Brain microvascular endothelial cell (primary cell): ENCODE data around the gene OR9G4.

ENCODE experiments used
- DNase-seq: peaks from one replicate; pipeline ENCODE4 v3.0.0-alpha.2; 2020
- H3K27ac ChIP-seq: fragments of 250-450 bp; sonication (Bioruptor Pico); 2 replicates; pipeline ENCODE4 v1.5.1; 2020; ENCODE audit warnings: mild to moderate bottlenecking, moderate library complexity
- H3K27me3 ChIP-seq: fragments of 250-450 bp; sonication (Bioruptor Pico); replicated peaks from 2 replicates; pipeline ENCODE4 v1.5.1; 2020; ENCODE audit warnings: mild to moderate bottlenecking
- H3K36me3 ChIP-seq: fragments of 250-450 bp; sonication (Bioruptor Pico); replicated peaks from 2 replicates; pipeline ENCODE4 v1.5.1; 2020; ENCODE audit warnings: mild to moderate bottlenecking
- H3K4me3 ChIP-seq: 2 replicates; pipeline ENCODE4 v1.5.1; 2011; ENCODE audit warnings: low read depth, mild to moderate bottlenecking, control low read depth, low read length, moderate library complexity
- CTCF ChIP-seq: IDR thresholded peaks from 2 replicates; pipeline ENCODE4 v1.5.1; 2011; ENCODE audit warnings: low read depth, mild to moderate bottlenecking, moderate library complexity, low read length, control low read depth, inconsistent platforms; ENCODE audit errors: missing control alignments
- in situ Hi-C: cut with HindIII; loops from 2 replicates; pipeline ENCODE4 v1.10.0; 2017; ENCODE audit warnings: low sequenced_read_pairs, low pct_ligation_motif_present

The OR9G4 gene

GRCh38 chr11:56751480-56751879 is 3.0 kb upstream of the OR9G4 start:
- Histone ChIP-seq H3K36me3 (no peaks in the 10 kb centered on the region), H3K27me3 (no peaks in the 10 kb centered on the region), H3K27ac (no peak overlapping the region), H3K4me3 (no peak overlapping the region)
- in situ Hi-C loops: no loop called here
- no peak for TF ChIP-seq CTCF
- DNase-seq: no peak

GRCh38 chr11:56750190-56750589 is 1.7 kb upstream of the OR9G4 start:
- Histone ChIP-seq H3K27ac (no peak overlapping the region), H3K27me3 (no peaks in the 10 kb centered on the region), H3K4me3 (no peak overlapping the region), H3K36me3 (no peaks in the 10 kb centered on the region)
- DNase-seq: no peak
- TF ChIP-seq CTCF: no peak
- in situ Hi-C loops: no loop called here

- H3K27ac ChIP-seq: no peak overlapping the region
- in situ Hi-C loops: no loop called here
- no peak overlapping the region for H3K4me3 ChIP-seq
- H3K27me3 ChIP-seq: no peaks in the 10 kb centered on the region
- no peak for TF ChIP-seq CTCF
- H3K36me3 ChIP-seq: no peaks in the 10 kb centered on the region
- DNase-seq: no peak
Observed at GRCh38 chr11:56740886-56741285, 7.6 kb downstream of the OR9G4 start.

- Histone ChIP-seq H3K27ac (no peak overlapping the region), H3K36me3 (no peaks in the 10 kb centered on the region), H3K27me3 (no peaks in the 10 kb centered on the region), H3K4me3 (no peak overlapping the region)
- TF ChIP-seq CTCF: no peak
- no peak for DNase-seq
- in situ Hi-C loops: no loop called here
Observed at GRCh38 chr11:56740107-56740506, 8.4 kb downstream of the OR9G4 start.

GRCh38 chr11:56720513-56720912 is 28.0 kb downstream of the OR9G4 start:
- in situ Hi-C loops: no loop called here
- DNase-seq: no peak
- Histone ChIP-seq H3K4me3 (no peak overlapping the region), H3K27ac (no peak overlapping the region), H3K27me3 (no peaks in the 10 kb centered on the region), H3K36me3 (no peaks in the 10 kb centered on the region)
- TF ChIP-seq CTCF: no peak

- TF ChIP-seq CTCF: no peak
- no peaks in the 10 kb centered on the region for H3K36me3 ChIP-seq
- no peak overlapping the region for H3K4me3 ChIP-seq
- no peak for DNase-seq
- in situ Hi-C loops: no loop called here
- no peaks in the 10 kb centered on the region for H3K27me3 ChIP-seq
- H3K27ac ChIP-seq: no peak overlapping the region
Observed at GRCh38 chr11:56716379-56716854, 32.1 kb downstream of the OR9G4 start.
